ENCODE measurements around the gene TMEM59. TPM values are rescaled to one million over a fixed set of nuclear protein-coding genes. Genes with fewer than 3 reads are reported as not detected.
A peak's percentile ranks its signal among the peaks of the same experiment; 100 is the strongest.
"Not testable (repeated sequence)": the region's sequence is repeated elsewhere in the genome, so short reads cannot be mapped to it uniquely, and the experiment has no call there.

The TMEM59 gene
- total and polyA plus RNA-seq, 8 donors = 235 to 468 (median 327) TPM

- no peak overlapping the region for H3K4me3 ChIP-seq
- DNase-seq (no peak), ATAC-seq (no peak)
- intact Hi-C loops (cut with DNase I) = no loop called here
- H3K36me3 ChIP-seq = peaks cover 0 to 11% of the 10 kb centered on the region in 2 donors
- no peak for TF ChIP-seq CTCF (IDR thresholded peaks at IDR 0.05)
- no peaks in the 10 kb centered on the region for H3K27me3 ChIP-seq
- H3K27ac ChIP-seq = no peak overlapping the region
- H3K4me1 ChIP-seq = peaks cover 0 to 15% of the 10 kb centered on the region in 2 donors
- H3K9me3 ChIP-seq = no peaks in the 10 kb centered on the region
Observed at GRCh38 chr1:54096877-54097240, 43.9 kb upstream of the TMEM59 start.

- DNase-seq = peak in 1 of 4 donors; percentile 23
- no peak for ATAC-seq
- Histone ChIP-seq H3K4me1 (peaks cover 0 to 15% of the 10 kb centered on the region in 2 donors), H3K4me3 (no peak overlapping the region), H3K27ac (peak overlapping the region in 1 of 2 donors; percentile 60), H3K36me3 (peaks cover 0 to 7% of the 10 kb centered on the region in 2 donors), H3K27me3 (no peaks in the 10 kb centered on the region), H3K9me3 (no peaks in the 10 kb centered on the region)
- intact Hi-C loops (cut with DNase I) = no loop called here
- TF ChIP-seq CTCF (IDR thresholded peaks at IDR 0.05) = no peak
Observed at GRCh38 chr1:54096227-54096876, 43.3 kb upstream of the TMEM59 start.

GRCh38 chr1:54095546-54096226, 42.7 kb upstream of the TMEM59 start:
- peak in 1 of 4 donors; percentile 15 for DNase-seq
- Histone ChIP-seq H3K4me1 (peaks cover 0 to 15% of the 10 kb centered on the region in 2 donors), H3K4me3 (no peak overlapping the region), H3K36me3 (peaks cover 0 to 7% of the 10 kb centered on the region in 2 donors), H3K9me3 (no peaks in the 10 kb centered on the region), H3K27ac (peak overlapping the region in 1 of 2 donors; percentile 60), H3K27me3 (no peaks in the 10 kb centered on the region)
- no peak for TF ChIP-seq CTCF (IDR thresholded peaks at IDR 0.05)
- peak; percentile 80 for ATAC-seq
- intact Hi-C loops (cut with DNase I) = no loop called here

DNA sequence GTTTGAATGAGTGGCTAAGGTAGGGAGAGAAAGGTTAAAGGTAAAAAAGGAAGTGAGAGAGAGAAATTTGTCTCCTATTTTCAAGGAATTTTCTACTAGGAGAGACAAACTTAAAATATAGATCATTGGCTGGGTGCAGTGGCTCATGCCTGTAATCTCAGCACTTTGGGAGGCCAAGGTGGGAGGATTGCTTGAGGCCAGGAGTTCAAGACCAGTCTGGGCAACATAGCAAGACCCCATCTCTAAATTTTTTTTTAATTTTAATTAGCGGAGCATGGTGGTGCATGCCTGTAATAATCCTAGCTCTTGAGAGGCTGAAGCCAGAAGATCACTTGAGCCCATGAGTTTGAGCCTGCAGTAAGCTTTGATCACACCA, 41.7 kb upstream of the TMEM59 start:
- intact Hi-C loops (cut with DNase I); DNase-seq; H3K36me3 ChIP-seq: not testable (repeated sequence)

GRCh38 chr1:54094001-54094729, 41.2 kb upstream of the TMEM59 start:
- peaks cover 0 to 15% of the 10 kb centered on the region in 2 donors for H3K4me1 ChIP-seq
- H3K36me3 ChIP-seq = peaks cover 0 to 11% of the 10 kb centered on the region in 2 donors
- no peak for TF ChIP-seq CTCF (IDR thresholded peaks at IDR 0.05)
- H3K4me3 ChIP-seq = no peak overlapping the region
- ATAC-seq = peak; percentile 62
- H3K27me3 ChIP-seq = no peaks in the 10 kb centered on the region
- intact Hi-C loops (cut with DNase I) = no loop called here
- DNase-seq = no peak
- H3K9me3 ChIP-seq = no peaks in the 10 kb centered on the region
- H3K27ac ChIP-seq = no peak overlapping the region

More for the DNA sequence above, 41.7 kb upstream of the TMEM59 start:
- not testable (repeated sequence) for H3K9me3 ChIP-seq, H3K27me3 ChIP-seq, H3K4me3 ChIP-seq, H3K27ac ChIP-seq, ATAC-seq
- H3K4me1 ChIP-seq = peaks cover 0 to 15% of the 10 kb centered on the region in 2 donors

Measured in left lung (tissue), 10 donors.